ENCODE measurements around the gene GCN1.

Gene GCN1

GRCh38 chr12:120077260-120077659 lies 117.3 kb downstream of the GCN1 start:
- FAIRE-seq = no peak
- TF ChIP-seq TAF1 (IDR thresholded peaks at IDR 0.05; ENCODE audit: borderline replicate concordance, low read depth, low read length) (no peak), POLR2AphosphoS5 (IDR thresholded peaks at IDR 0.05; ENCODE audit: low read depth, low read length) (no peak), POLR2A (IDR thresholded peaks at IDR 0.05; ENCODE audit: low read depth, low read length) (no peak)
- DNase-seq (ENCODE audit: insufficient read length) = no peak

Data from GM12892 (cell line).